SIG-M5 treated with dmso at 0.1 percent for 504 hours (cell line): ENCODE data around the gene IPO5.
A peak's percentile ranks its signal among the peaks of the same experiment; 100 is the strongest.

Experiments
- DNase-seq: peaks from one replicate; lab custom pipeline; 2025; ENCODE audit not compliant: unreplicated experiment; lab: John Stamatoyannopoulos, UW

Gene IPO5

GRCh38 chr13:97953376-97953970, at the start of gene IPO5:
Gene IPO5 (plus strand): TSS chr13:97953675. CDS start chr13:97976697, 23,022 bp downstream.
- no peak for DNase-seq

- DNase-seq: no peak
Measured at GRCh38 chr13:97904059-97904458, 49.4 kb upstream of the IPO5 start.

- DNase-seq: no peak
Measured at GRCh38 chr13:97905517-97905916, 48.0 kb upstream of the IPO5 start.

GRCh38 chr13:97911311-97912138, 42.0 kb upstream of the IPO5 start:
- DNase-seq: peak; percentile 3

GRCh38 chr13:97912139-97912535, 41.3 kb upstream of the IPO5 start:
- DNase-seq: no peak

GRCh38 chr13:97913206-97913605, 40.3 kb upstream of the IPO5 start:
- no peak for DNase-seq

- no peak for DNase-seq
Measured at GRCh38 chr13:97914540-97914939, 38.9 kb upstream of the IPO5 start.

GRCh38 chr13:97921176-97921816, 32.2 kb upstream of the IPO5 start:
- DNase-seq: no peak

GRCh38 chr13:97928301-97928700, 25.2 kb upstream of the IPO5 start:
- DNase-seq: no peak

GRCh38 chr13:97932036-97932435, 21.4 kb upstream of the IPO5 start:
- no peak for DNase-seq

- DNase-seq: no peak
Measured at GRCh38 chr13:97932647-97933046, 20.8 kb upstream of the IPO5 start.

- no peak for DNase-seq
Measured at GRCh38 chr13:97933776-97934175, 19.7 kb upstream of the IPO5 start.

GRCh38 chr13:97934590-97934989, 18.9 kb upstream of the IPO5 start:
- DNase-seq: no peak

- no peak for DNase-seq
Measured at GRCh38 chr13:97935071-97935470, 18.4 kb upstream of the IPO5 start.

GRCh38 chr13:97936036-97936435, 17.4 kb upstream of the IPO5 start:
- no peak for DNase-seq

- DNase-seq: no peak
Measured at GRCh38 chr13:97938706-97939475, 14.6 kb upstream of the IPO5 start.

- DNase-seq: no peak
Measured at GRCh38 chr13:97944396-97945029, 9.0 kb upstream of the IPO5 start.

GRCh38 chr13:97945342-97945741, 8.1 kb upstream of the IPO5 start:
- no peak for DNase-seq

GRCh38 chr13:97945792-97946419, 7.6 kb upstream of the IPO5 start:
- DNase-seq: no peak

- no peak for DNase-seq
Measured at GRCh38 chr13:97946951-97947588, 6.4 kb upstream of the IPO5 start.
